NCI-H2227 (cell line): ENCODE data around the gene CACNA1B.

Source experiments
- DNase-seq: peaks from one replicate; lab custom pipeline; 2025; ENCODE audit not compliant: unreplicated experiment; lab: John Stamatoyannopoulos, UW

CACNA1B gene

GRCh38 chr9:138067613-138068367 lies 190.2 kb downstream of the CACNA1B start:
- DNase-seq, result no peak

GRCh38 chr9:138068601-138069035 lies 191.0 kb downstream of the CACNA1B start:
- DNase-seq, result no peak

- no peak for DNase-seq
These were observed 192.3 kb downstream of the CACNA1B start for GRCh38 chr9:138069731-138070456.

GRCh38 chr9:138070815-138071214 lies 193.2 kb downstream of the CACNA1B start:
- DNase-seq, result no peak

GRCh38 chr9:138071292-138071691 lies 193.7 kb downstream of the CACNA1B start:
- no peak for DNase-seq

GRCh38 chr9:138071731-138072130 lies 194.1 kb downstream of the CACNA1B start:
- no peak for DNase-seq

- DNase-seq, result no peak
These were observed 194.7 kb downstream of the CACNA1B start for GRCh38 chr9:138072161-138072842.

GRCh38 chr9:138072897-138073296 lies 195.3 kb downstream of the CACNA1B start:
- no peak for DNase-seq

- DNase-seq, result no peak
These were observed 195.8 kb downstream of the CACNA1B start for GRCh38 chr9:138073408-138073807.

GRCh38 chr9:138073808-138074207 lies 196.2 kb downstream of the CACNA1B start:
- DNase-seq, result no peak

GRCh38 chr9:138074516-138074915 lies 196.9 kb downstream of the CACNA1B start:
- DNase-seq, result no peak

GRCh38 chr9:138075496-138075895 lies 197.9 kb downstream of the CACNA1B start:
- DNase-seq, result no peak

GRCh38 chr9:138075961-138076649 lies 198.5 kb downstream of the CACNA1B start:
- no peak for DNase-seq

GRCh38 chr9:138076650-138077009 lies 199.0 kb downstream of the CACNA1B start:
- no peak for DNase-seq

GRCh38 chr9:138077126-138077525 lies 199.5 kb downstream of the CACNA1B start:
- no peak for DNase-seq

GRCh38 chr9:138077898-138078540 lies 200.4 kb downstream of the CACNA1B start:
- no peak for DNase-seq

- no peak for DNase-seq
These were observed 201.3 kb downstream of the CACNA1B start for GRCh38 chr9:138078846-138079245.

GRCh38 chr9:138080979-138081378 lies 203.4 kb downstream of the CACNA1B start:
- DNase-seq, result no peak

- DNase-seq, result no peak
These were observed 205.5 kb downstream of the CACNA1B start for GRCh38 chr9:138082918-138083636.

- no peak for DNase-seq
These were observed 206.3 kb downstream of the CACNA1B start for GRCh38 chr9:138083873-138084272.
